Left forelimb (tissue), 1 donor: ENCODE data around the gene CSRNP2.
A peak's percentile ranks its signal among the peaks of the same experiment; 100 is the strongest.
"Not testable (repeated sequence)": the region's sequence is repeated elsewhere in the genome, so short reads cannot be mapped to it uniquely, and the experiment has no call there.

Experiments
- DNase-seq: peaks from one replicate; pipeline ENCODE4 v3.0.0-alpha.2; 2018; ENCODE audit warnings: low spot score

CSRNP2 gene

GRCh38 chr12:51083126-51083833, at the start of gene CSRNP2:
Gene CSRNP2, minus strand, starts transcription at chr12:51083596. Its CDS starts 7,035 bp downstream, at chr12:51076561.
- peak; percentile 98 for DNase-seq

GRCh38 chr12:51132693-51133092, 49.3 kb upstream of the CSRNP2 start:
- no peak for DNase-seq

GRCh38 chr12:51131745-51132521, 48.5 kb upstream of the CSRNP2 start:
- no peak for DNase-seq

GRCh38 chr12:51128919-51129318, 45.5 kb upstream of the CSRNP2 start:
- no peak for DNase-seq

GRCh38 chr12:51127050-51127729, 43.8 kb upstream of the CSRNP2 start:
- no peak for DNase-seq

- DNase-seq, result no peak
Measured at GRCh38 chr12:51126297-51126696, 42.9 kb upstream of the CSRNP2 start.

GRCh38 chr12:51124504-51124903, 41.1 kb upstream of the CSRNP2 start:
- DNase-seq, result no peak

GRCh38 chr12:51122844-51123243, 39.4 kb upstream of the CSRNP2 start:
- DNase-seq, result no peak

GRCh38 chr12:51118706-51119105, 35.3 kb upstream of the CSRNP2 start:
- DNase-seq, result no peak

GRCh38 chr12:51115533-51115932, 32.1 kb upstream of the CSRNP2 start:
- no peak for DNase-seq

GRCh38 chr12:51108136-51108535, 24.7 kb upstream of the CSRNP2 start:
- DNase-seq, result no peak

- no peak for DNase-seq
Measured at GRCh38 chr12:51103977-51104376, 20.6 kb upstream of the CSRNP2 start.

GRCh38 chr12:51098611-51099010, 15.2 kb upstream of the CSRNP2 start:
- no peak for DNase-seq

GRCh38 chr12:51090705-51091229, 7.4 kb upstream of the CSRNP2 start:
- no peak for DNase-seq

- no peak for DNase-seq
Measured at GRCh38 chr12:51087818-51088217, 4.4 kb upstream of the CSRNP2 start.

- no peak for DNase-seq
Measured at GRCh38 chr12:51086933-51087332, 3.5 kb upstream of the CSRNP2 start.

GRCh38 chr12:51085757-51086156, 2.4 kb upstream of the CSRNP2 start:
- no peak for DNase-seq

GRCh38 chr12:51082561-51083125, 753 bp downstream of the CSRNP2 start:
- DNase-seq, result no peak

- no peak for DNase-seq
Measured at GRCh38 chr12:51081421-51081820, 2.0 kb downstream of the CSRNP2 start.

GRCh38 chr12:51080136-51080535, 3.3 kb downstream of the CSRNP2 start:
- no peak for DNase-seq

GRCh38 chr12:51078866-51079265, 4.5 kb downstream of the CSRNP2 start:
- not testable (repeated sequence) for DNase-seq

- not testable (repeated sequence) for DNase-seq
Measured at GRCh38 chr12:51078346-51078745, 5.0 kb downstream of the CSRNP2 start.
